ENCODE results near the gene ENTHD1.
"Not testable (repeated sequence)": the region's sequence is repeated elsewhere in the genome, so short reads cannot be mapped to it uniquely, and the experiment has no call there.

The ENTHD1 gene

GRCh38 chr22:39744353-39744752 is 149.2 kb downstream of the ENTHD1 start:
- in situ Hi-C loops (cut with MboI; ENCODE audit: low pct_unique_long_range_greater_than_20kb, low sequenced_read_pairs, unreplicated experiment) = no loop called here
- DNase-seq (ENCODE audit: low spot score) = no peak
- no peak for TF ChIP-seq CTCF (IDR thresholded peaks at IDR 0.05; ENCODE audit: extremely low read depth, insufficient read depth, missing control alignments)

GRCh38 chr22:39743935-39744334 is 149.6 kb downstream of the ENTHD1 start:
- DNase-seq (ENCODE audit: low spot score) = no peak
- no peak for TF ChIP-seq CTCF (IDR thresholded peaks at IDR 0.05; ENCODE audit: extremely low read depth, insufficient read depth, missing control alignments)

DNA sequence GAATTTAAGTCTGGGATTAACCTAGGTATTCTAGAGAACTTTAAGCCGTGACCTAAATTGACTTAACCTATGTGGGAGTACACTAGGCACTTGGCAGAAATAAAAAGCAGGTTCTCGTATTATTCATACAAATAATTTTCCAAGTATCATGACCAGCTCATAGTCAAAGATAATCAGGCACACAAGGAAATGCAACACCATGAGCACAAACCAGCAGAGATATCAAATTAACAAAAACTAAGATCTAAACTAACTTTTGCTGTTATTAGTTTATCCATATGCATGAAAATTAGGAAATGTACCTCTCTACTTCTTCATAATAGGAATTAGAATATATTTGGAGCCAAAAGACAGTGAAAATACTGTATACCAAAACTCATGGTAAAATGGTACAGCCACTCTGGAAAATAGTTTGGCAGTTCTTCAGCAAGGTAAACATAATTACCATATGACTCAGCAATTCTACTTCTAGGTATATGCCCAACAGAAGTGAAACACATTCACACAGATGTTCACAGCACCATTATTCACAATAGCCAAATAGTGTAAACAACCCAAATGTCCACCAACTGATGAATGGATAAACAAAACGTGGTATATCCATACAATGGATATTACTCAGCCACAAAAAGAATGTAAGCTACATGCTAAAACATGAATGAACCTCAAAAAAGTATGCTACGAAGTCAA is 154.1 kb downstream of the ENTHD1 start:
- DNase-seq (ENCODE audit: low spot score) = no peak
- in situ Hi-C loops (cut with MboI; ENCODE audit: low pct_unique_long_range_greater_than_20kb, low sequenced_read_pairs, unreplicated experiment) = no loop called here
- TF ChIP-seq CTCF (IDR thresholded peaks at IDR 0.05; ENCODE audit: extremely low read depth, insufficient read depth, missing control alignments) = no peak

More at GRCh38 chr22:39743935-39744334, 149.6 kb downstream of the ENTHD1 start:
- in situ Hi-C loops (cut with MboI; ENCODE audit: low pct_unique_long_range_greater_than_20kb, low sequenced_read_pairs, unreplicated experiment) = no loop called here

- TF ChIP-seq CTCF (IDR thresholded peaks at IDR 0.05; ENCODE audit: extremely low read depth, insufficient read depth, missing control alignments) = no peak
- in situ Hi-C loops (cut with MboI; ENCODE audit: low pct_unique_long_range_greater_than_20kb, low sequenced_read_pairs, unreplicated experiment) = no loop called here
Observed at GRCh38 chr22:39738746-39739145, 154.8 kb downstream of the ENTHD1 start.

GRCh38 chr22:39735776-39736175 is 157.8 kb downstream of the ENTHD1 start:
- DNase-seq (ENCODE audit: low spot score) = no peak
- no peak for TF ChIP-seq CTCF (IDR thresholded peaks at IDR 0.05; ENCODE audit: extremely low read depth, insufficient read depth, missing control alignments)
- in situ Hi-C loops (cut with MboI; ENCODE audit: low pct_unique_long_range_greater_than_20kb, low sequenced_read_pairs, unreplicated experiment) = no loop called here

More at GRCh38 chr22:39738746-39739145, 154.8 kb downstream of the ENTHD1 start:
- DNase-seq (ENCODE audit: low spot score) = no peak

DNA sequence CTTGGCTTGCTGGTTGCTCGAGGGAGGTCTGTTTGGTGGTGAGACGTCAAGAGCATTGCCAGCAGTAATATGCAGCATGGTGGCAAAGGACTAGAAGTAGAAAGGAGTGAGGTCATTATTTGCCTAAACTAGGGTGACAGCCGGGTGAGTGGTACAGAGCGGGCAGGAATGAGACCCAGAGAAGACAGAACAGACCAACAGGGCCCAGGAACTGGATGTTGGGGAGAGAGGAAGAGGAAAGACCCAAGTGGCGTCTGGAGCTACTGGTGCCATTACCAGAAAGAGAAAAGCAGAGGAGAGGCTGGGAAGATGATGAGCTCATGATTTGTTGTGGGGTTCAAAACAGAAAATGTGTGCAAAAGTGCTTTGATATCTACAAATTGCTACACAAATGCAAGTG is 158.7 kb downstream of the ENTHD1 start:
- in situ Hi-C loops (cut with MboI; ENCODE audit: low pct_unique_long_range_greater_than_20kb, low sequenced_read_pairs, unreplicated experiment) = no loop called here
- no peak for DNase-seq (ENCODE audit: low spot score)
- TF ChIP-seq CTCF (IDR thresholded peaks at IDR 0.05; ENCODE audit: extremely low read depth, insufficient read depth, missing control alignments) = no peak

DNA sequence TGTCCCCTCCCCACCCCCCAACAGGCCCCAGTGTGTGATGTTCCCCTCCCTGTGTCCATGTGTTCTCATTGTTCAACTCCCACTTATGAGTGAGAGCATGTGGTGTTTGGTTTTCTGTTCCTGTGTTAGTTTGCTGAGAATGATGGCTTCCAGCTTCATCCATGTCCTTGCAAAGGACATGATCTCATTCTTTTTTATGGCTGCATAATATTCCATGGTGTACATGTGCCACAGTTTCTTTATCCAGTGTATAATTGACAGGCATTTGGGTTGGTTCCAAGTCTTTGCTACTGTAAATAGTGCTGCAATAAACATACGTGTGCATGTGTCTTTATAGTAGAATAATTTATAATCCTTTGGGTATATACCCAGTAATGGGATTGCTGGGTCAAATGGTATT is 159.5 kb downstream of the ENTHD1 start:
- DNase-seq (ENCODE audit: low spot score); in situ Hi-C loops (cut with MboI; ENCODE audit: low pct_unique_long_range_greater_than_20kb, low sequenced_read_pairs, unreplicated experiment): not testable (repeated sequence)
